GM18867 (cell line): ENCODE measurements around the gene ALDH3A1.

Experiments
- ATAC-seq: cut with Tn5 transposase; IDR thresholded peaks from one replicate; pipeline ENCODE4 v1.9.1; 2021; ENCODE audit warnings: mild to moderate bottlenecking, moderate library complexity; ENCODE audit not compliant: unreplicated experiment

Gene ALDH3A1

DNA sequence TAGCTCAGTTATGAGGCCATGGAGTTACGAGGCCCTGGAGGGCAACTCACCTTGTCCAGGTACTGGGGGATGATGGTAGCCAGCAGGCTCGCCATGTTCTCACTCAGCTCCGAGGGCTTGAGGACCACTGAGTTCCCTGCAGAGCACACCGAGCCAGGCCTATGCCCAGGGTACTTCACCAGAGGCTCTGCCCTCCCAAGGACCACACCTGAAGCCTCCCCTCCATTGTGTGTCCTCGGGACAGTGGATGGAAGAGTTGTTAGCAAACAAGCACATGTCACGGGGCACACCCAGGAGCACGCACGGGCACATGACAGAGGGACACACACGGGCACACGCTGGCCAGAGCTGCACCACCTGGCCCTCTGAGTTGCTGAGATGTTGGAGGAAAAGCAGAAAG, 5.6 kb downstream of the ALDH3A1 start:
- no peak for ATAC-seq

DNA sequence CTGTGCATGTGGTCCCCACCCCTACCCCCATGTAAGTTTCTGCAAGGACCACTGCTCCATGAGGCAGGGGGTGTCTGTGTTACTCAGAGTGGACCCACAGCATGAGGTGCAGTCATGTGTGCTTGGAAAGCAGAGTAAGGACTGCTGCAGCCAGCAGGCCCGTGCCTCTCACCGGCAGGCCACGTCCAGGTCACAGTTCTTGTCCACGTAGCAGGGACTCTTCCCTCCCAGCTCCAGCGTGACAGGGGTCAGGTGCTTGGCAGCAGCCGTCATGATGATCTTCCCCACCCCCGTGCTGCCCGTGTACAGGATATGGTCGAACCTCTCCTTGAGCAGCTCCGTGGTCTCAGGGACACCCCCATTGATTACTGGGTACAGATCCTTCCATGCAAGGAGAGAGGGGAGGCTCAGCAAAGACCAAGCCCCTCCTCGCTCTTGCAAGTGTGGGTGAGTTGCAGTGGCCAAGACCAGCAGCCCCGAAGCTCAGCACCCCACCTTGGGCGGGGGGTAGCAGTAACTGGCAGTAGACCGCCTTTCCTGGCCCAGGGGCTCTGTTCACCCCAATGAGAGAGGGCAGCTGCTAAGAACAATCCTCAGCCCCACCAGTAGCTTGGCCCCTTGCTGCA, 6.2 kb downstream of the ALDH3A1 start:
- ATAC-seq = no peak

DNA sequence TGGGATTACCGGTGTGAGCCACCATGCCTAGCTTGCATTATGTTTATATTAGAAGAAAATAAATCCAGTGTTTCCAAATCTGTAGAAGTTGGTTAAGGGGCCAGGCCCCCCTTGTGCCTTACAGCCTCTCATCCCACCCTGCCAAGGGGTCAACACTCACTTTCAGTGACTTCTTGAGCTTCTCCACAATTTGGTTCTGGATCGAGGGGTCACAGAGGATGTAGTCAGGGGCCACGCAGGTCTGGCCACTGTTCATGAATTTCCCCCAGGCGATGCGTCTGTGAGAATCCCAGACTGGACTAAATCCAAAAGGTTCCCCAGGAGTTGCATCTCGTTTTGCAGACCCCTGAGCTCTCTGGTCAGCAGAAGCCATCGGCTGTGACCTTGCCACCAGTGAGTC, 7.2 kb downstream of the ALDH3A1 start:
- no peak for ATAC-seq

DNA sequence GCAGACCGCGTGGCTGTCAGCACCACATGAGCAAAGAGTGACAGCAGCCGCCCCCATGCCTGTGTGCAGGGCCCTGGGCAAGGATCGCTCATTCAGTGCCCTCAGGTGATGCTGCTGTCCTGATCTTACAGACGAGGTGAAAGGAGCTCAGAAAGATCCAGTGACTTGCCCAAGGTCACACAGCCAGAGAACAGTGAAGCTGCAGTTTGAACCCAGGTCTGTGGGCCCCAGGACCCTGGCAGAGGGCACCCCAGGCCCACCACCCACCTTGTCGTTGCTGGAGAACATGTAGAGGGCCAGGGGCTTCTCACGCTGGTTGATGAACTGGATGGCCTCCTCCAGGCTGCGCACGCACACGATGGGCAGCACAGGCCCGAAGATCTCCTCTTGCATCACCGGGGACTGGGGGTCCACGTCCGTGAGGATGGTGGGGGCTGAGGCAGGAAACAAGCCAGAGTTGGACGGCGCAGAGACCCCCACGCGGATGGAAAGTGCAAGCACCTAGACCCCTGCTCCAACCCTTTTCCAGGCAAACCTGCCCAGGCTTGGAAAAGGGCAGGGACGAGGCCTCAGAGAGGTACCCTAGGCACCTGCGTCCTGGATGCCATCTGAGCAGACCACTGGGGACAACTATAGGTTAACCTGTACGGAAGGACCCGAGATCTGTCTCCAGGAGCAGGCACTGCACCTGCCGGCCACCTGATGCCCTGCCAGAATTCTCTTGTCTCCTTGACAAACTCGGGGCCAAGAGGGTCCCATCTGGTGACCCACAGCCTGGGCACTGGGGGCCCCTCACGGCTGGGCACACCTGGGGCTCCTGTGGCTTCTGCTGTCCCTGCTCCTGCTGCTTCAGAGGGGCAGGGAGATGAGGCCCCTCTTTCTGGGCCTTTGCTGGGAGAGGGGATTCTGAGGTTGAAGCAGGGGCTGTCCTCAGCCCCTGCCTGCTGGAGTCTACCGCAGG, 8.6 kb downstream of the ALDH3A1 start:
- ATAC-seq = no peak

DNA sequence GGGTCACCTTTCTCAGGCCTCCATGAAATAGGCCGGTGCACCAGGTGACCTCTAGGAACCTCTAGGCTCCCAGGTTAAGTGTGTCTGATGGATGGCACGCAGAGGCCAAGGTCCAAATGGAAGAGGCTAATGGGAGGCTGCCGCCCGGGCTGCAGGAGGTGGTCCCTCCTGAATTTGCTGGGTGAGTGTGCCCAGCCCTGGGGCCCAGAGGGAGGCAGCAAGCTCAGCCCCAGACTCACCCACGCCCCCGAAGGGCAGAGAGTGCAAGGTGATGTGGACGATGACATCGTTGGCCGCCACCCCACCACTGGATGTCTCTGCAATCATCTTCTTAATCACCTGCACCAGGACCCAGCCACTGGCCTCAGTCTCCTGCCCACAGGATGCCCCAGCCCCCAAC, 9.3 kb downstream of the ALDH3A1 start:
- ATAC-seq = no peak

DNA sequence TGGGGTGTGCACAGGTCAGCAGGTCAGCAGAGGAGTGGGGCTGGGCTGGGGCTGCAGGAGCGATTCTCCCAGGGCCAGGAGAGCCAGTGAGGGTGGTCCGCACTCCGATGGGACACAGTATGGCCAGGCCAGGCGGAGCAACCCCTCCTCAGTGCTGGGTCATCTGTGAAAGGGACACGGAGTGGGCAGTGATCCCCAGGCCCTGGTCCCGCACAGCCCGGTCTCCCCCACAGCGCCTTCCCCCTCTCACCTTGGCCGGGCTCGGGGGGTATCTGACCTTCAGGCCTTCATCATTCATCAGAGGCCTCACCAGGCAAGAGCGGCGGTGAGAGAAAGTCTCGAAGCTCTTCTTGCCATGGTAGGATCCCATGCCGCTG, 10.0 kb downstream of the ALDH3A1 start:
- no peak for ATAC-seq

DNA sequence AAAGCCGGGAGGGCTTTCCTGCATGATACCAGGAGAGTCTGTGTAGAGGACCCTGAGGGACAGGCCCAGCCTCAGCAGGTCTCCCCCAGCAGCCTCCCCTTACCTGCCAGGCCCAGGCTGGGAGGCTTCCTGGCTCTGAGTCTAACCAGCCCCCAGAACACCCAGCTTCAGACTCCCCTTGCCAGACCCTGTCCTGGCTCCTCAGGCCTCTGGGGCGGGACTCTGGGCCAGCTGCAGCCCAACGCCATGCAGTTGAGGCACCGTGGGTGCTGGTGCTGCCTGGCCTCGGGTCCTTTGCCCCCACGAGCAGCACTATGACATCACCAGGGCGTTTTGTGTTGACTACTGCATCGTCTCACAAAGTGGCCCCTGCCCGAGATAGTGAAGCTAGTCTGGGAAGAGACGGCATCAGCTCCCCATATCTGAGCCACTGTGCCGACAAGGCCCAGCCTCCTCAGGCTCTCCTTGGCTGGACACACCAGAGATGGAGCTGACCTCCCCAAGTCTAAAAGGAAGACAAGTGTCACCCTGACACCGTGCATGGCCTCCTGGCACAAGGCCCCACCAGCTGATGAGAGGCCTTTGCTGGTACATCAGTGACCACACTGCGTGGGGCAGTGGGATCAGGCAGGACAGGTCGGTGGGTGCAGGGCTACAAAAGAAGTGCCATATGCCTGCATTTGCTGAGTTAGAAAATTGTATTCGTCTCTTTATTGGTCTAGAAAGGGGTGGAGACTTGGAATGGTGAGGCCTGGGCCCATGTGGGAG, 10.6 kb downstream of the ALDH3A1 start:
- no peak for ATAC-seq

DNA sequence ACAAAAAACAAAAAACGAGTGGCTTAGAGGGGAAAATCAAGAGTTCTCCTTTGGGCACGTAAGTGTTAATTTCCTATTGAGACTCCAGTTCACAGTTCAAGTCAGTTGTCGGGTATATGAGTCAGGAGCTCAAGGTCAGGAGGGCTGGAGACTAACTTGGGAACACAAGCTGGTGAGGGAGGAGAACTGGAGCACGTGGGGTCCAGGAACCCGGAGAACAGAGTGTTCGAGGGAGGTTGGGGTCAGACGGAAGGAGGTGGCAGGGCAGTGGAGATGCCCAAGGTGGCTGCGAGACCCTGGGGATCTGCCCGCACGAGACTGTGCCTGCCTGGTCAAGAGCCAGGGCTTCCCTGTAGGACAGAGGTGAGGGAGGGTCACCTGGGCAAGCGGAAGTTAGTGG, 12.0 kb downstream of the ALDH3A1 start:
- no peak for ATAC-seq

DNA sequence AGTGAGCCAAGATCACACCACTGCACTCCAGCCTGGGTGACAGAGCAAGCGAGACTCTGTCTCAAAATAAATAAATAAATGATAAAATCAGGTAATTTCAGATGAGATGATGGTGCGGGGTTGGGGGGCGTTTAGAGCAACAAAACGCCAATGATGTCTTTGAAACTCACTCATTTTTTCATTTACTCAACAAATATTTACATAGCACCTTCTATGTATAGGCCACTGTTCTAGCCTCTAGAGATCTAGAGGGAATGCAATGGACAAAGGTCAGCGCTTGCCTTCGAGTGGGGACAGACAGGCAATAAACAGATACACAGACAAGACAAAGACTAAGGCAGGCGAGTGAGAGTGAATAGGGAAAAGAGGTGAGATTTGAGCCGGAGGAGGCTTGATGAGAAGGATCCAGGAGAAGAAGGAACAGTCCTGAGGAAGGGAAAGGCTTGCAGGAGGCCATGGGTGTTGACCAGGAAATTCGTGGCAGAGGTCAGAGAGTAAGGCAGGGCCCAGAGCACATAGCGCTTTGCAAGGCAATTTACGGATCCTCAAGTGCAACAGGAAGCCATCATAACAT, 14.1 kb downstream of the ALDH3A1 start:
- ATAC-seq = no peak

DNA sequence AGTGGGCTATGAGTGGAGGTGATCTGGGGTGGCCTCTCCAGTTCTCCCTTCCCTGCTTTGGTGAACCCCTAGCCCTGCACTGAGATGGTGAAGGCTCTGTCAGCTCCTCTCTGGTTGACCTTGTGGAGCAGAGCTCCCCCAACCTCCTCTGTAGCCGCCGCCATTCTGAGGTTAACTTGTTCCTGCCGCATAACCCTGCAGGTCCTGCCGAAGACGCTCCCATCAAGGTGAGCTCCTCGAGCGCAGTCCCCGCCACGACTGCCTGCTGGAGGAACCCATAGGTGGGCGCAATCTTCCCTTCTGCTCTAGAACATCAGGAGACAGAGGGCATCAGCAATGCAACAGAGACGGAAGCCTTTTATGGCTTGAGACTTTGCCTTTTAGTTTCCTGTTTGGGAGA, 16.5 kb downstream of the ALDH3A1 start:
- ATAC-seq = no peak

DNA sequence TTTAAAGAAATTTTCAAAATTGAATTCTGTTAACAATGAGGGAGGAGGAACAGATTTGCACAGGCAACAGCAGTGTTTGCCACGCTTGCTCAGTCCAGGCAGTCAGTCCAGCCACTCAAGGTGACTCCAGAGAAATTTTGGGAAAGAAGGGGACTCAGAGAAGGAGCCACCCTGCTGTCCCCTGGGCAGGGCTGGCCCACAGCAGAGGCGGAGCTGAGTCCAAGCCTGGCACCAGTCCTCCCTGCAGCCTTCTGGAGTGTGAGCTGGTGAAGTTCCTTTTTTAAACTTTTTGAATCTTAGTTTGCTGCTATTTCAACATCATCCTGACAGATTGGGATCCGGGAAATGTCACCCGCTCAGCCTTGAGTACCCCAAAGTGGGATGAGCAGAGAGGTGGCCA, 17.3 kb downstream of the ALDH3A1 start:
- ATAC-seq = no peak

DNA sequence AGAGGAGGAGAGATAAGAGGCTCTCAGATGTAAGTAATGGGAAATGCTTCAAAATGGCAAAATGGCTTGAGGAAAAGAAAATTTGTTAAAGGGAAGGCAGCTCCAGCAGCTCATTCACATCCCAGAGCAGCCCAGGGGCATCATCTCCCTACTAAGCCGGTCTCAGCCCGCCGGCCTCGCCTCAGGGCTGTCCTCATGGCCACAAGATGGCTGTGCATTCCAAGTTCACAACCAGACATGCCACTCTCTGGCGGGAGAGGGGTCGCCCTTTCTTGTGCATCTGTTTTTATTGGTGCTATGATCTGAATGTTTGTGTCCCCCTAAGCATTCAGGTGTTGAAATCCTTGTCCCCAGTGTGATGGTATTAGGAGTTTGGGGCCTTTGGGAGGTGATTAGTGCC, 18.2 kb downstream of the ALDH3A1 start:
- no peak for ATAC-seq

DNA sequence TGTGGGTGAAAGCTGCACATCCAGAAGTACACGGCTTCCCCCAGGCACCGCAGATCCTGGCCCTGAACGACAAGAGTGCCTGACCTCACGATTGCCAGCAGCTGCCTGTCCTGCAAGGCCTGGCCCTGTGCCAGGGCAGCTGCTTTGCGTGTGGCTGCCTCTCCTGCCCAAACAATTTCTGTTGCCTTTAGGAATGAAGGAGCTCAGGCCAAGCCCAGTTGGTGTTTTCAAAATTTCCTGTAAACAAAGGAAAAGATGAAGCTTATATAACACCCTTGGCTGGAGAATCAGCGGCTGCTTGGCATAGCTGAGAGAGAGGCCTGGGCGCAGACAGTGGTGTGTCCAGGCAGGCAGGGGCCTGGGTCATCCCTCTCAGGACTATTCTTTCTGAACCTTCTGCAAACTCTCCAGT, 20.0 kb downstream of the ALDH3A1 start:
- ATAC-seq = no peak

DNA sequence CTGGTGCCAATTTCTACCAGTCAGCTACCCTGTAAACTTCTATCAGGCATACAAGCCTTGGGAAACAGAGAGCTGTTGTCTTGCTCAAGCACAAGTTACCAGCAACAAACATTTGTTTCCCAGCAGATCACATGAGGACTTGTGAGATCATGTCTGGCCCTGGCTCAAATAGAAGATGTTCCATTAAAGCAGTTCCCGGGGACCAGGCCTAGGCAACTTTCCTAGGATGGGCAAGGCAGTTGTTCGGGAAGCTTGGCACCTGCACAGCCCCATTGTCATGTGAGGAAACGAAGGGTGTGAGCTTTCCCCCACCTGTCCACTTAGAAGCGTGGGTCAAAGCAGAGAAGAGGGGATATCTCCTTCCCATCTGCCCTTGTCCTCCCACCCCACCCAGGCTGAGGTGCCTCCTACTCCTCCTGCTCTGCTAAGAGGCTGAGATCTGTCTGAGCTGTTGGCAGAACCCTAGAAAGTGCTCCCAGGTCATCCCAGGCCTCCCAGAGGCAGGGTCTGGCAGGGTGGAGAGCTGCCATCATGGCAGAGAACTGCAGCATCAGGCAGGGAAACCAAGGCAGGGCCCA, 20.5 kb downstream of the ALDH3A1 start:
- ATAC-seq = no peak

DNA sequence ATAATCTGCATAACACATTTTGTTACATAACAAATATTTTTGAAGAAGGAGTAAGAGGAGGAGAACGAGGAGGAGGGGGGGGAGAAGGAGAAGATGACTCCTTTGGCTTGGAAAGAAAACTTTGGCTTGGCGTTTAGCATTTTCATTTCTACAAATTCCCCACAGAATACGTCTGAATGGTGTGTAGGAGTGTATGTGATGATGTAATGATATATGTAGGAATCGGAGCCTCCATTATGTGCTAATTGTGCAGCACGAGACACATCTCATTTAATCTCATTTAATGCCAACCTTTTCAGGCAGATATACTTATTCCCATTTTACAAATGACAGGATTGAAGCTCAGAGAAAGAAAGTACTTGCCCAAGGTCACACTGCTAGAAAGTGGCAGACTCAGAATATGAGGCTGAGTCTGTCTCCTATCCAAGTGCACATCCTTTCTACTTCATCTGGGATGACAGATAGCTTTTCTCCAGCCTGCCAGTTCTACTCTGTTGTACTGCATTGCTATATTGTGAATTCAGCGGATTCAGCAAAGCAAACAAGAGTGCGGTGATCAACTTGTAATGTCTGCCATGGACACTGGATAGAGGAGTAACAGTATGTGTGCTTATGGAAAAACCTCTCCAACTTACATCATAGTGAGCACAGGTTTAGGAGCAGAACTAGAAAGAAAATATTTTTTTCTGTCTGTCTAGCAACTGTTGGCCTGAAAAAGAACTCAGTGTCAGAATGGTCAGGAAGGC, 21.3 kb downstream of the ALDH3A1 start:
- ATAC-seq = no peak

DNA sequence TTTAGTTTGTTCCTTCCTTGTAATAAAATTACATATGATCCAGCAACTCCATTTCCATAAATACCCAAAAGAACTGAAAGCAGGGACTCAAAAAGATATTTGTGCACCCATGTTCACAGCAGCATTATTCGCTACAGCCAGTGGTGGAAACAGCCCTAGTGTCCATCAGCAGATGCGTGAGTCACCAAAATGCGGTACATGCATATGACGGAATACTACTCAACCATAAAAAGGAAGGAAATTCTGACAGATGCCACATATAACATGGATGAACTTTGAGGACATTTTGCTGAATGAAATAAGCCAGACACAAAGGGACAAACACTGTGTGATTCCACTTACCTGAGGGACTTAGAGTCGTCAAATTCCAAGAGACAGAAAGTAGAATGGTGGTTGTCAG, 22.6 kb downstream of the ALDH3A1 start:
- ATAC-seq = no peak

DNA sequence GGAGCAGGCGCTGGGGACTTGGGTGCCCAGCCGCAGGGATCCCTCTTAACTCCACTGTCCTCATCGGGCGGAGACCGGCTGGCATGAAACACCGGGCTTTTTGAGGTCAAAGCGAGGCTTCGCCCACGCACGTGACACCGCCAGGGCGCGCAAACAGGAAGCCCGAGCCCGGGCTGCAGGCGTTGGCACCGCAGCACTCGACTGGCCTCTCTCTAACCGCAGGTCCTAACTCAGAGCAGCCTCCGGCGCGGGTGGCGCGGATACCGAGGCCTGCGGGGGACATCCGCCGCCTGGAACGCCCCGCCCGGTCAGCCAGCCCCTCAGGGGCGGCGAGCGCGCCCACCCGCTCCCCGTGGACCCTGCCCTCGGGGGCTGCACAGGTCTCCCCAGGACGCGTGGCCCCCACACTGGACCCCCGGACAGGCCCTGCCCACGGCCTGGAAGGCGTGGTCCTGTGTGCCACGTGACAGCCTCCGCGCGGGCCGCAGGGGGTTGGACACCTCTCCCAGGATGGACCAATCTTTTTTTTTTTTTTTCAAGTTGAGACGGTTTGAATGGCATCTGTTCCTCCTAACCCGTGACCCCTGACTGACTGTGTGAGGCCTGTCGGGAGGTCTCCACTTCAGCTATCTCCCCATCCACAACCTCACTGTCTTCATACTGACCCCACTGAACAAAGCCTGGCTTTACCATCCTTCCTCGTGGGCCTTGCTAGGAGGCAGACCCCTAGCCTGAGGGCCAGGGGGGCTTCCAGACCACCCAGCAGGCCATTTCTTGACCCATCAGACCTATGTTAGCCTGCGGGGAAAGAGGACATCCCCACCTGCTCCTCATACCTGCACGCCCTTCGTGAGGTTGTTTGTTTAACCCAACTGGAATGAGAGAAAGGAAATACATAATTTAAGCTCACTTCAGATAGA, 23.3 kb downstream of the ALDH3A1 start:
- ATAC-seq = no peak

DNA sequence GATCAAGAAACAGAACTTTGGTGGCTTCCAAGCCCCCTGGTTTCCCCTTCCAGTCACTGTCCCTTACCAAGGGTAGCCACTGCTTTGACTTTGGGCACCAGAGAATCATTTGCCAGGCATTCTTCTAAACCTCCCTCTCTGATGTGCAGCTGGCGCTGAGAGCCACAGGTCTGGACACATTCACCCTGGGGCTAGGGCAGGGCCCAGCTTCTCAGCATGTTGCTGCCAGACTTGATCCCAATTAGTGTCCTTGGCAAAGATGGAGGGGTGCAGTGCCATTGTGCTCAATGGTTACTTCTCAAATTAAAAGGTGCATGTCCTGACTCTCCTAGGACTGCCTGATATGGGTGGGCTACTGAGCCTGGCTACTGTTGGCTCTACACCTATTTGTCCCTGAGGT, 24.1 kb downstream of the ALDH3A1 start:
- ATAC-seq = no peak
